Hematopoietic multipotent progenitor cell treated with erythropoietin and hydrocortisone succinate and interleukin-3 and kit ligand, for 6 days (in vitro differentiated cells): Measurements from ENCODE around the gene TRIM26.
"Not testable (repeated sequence)": the region's sequence is repeated elsewhere in the genome, so short reads cannot be mapped to it uniquely, and the experiment has no call there.

Source experiments
- DNase-seq: peaks from one replicate; pipeline ENCODE4 v3.0.0-alpha.2; 2015

The TRIM26 gene

GRCh38 chr6:30212865-30213666, at the start of gene TRIM26:
TRIM26 (minus strand) TSS chr6:30213406; CDS start chr6:30199103, 14,303 bp downstream.
- DNase-seq: peak; percentile 98

GRCh38 chr6:30260036-30260504, 46.9 kb upstream of the TRIM26 start:
- no peak for DNase-seq

GRCh38 chr6:30259140-30260035, 46.2 kb upstream of the TRIM26 start:
- DNase-seq: peak; percentile 75

- no peak for DNase-seq
Measured at GRCh38 chr6:30258204-30258603, 45.0 kb upstream of the TRIM26 start.

- not testable (repeated sequence) for DNase-seq
Measured at GRCh38 chr6:30252417-30252816, 39.2 kb upstream of the TRIM26 start.

- DNase-seq: peak; percentile 29
Measured at GRCh38 chr6:30244560-30244959, 31.4 kb upstream of the TRIM26 start.

- peak; percentile 56 for DNase-seq
Measured at GRCh38 chr6:30238178-30238795, 25.1 kb upstream of the TRIM26 start.

- no peak for DNase-seq
Measured at GRCh38 chr6:30234356-30234755, 21.1 kb upstream of the TRIM26 start.

- DNase-seq: no peak
Measured at GRCh38 chr6:30231067-30231466, 17.9 kb upstream of the TRIM26 start.

GRCh38 chr6:30227763-30228487, 14.7 kb upstream of the TRIM26 start:
- DNase-seq: no peak

- no peak for DNase-seq
Measured at GRCh38 chr6:30227242-30227722, 14.1 kb upstream of the TRIM26 start.

GRCh38 chr6:30223339-30223738, 10.1 kb upstream of the TRIM26 start:
- no peak for DNase-seq

GRCh38 chr6:30221956-30222355, 8.8 kb upstream of the TRIM26 start:
- DNase-seq: not testable (repeated sequence)

- DNase-seq: not testable (repeated sequence)
Measured at GRCh38 chr6:30221395-30221794, 8.2 kb upstream of the TRIM26 start.

GRCh38 chr6:30219244-30219643, 6.0 kb upstream of the TRIM26 start:
- DNase-seq: peak; percentile 89

GRCh38 chr6:30216096-30216495, 2.9 kb upstream of the TRIM26 start:
- DNase-seq: no peak

- no peak for DNase-seq
Measured at GRCh38 chr6:30214657-30214982, 1.4 kb upstream of the TRIM26 start.

- DNase-seq: peak; percentile 85
Measured at GRCh38 chr6:30213957-30214656, 901 bp upstream of the TRIM26 start.

GRCh38 chr6:30213667-30213956, 406 bp upstream of the TRIM26 start:
- no peak for DNase-seq

- DNase-seq: no peak
Measured at GRCh38 chr6:30211899-30212298, 1.3 kb downstream of the TRIM26 start.

- DNase-seq: no peak
Measured at GRCh38 chr6:30211306-30211705, 1.9 kb downstream of the TRIM26 start.
